ENCODE measurements around the gene GTF3C2. TPM values are rescaled to one million over a fixed set of nuclear protein-coding genes. Genes with fewer than 3 reads are reported as not detected.
"Not testable (repeated sequence)": the region's sequence is repeated elsewhere in the genome, so short reads cannot be mapped to it uniquely, and the experiment has no call there.

Gene GTF3C2
- total RNA-seq, 1 donor from 2014 or later = 19.2 TPM

DNA sequence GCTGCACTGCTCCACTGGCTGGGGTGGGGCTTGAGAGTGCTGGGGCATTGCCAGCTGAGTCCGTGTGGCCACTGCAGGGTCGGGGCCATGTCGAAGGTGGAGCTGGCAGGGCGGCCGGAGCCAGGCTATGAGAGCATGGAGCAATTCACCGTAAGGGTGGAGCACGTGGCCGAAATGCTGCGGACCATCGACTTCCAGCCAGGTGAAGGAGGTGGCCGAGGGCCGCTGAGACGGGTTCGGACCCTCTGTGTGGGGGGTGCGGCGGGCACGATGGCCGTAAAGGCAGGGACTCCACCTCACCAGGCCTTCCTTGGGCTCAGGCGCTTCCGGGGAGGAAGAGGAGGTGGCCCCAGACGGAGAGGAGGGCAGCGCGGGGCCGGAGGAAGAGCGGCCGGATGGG lies 50.4 kb downstream of the GTF3C2 start:
- Histone ChIP-seq H3K36me3 (ENCODE audit: control insufficient read depth, insufficient read depth, low read length) (no peaks in the 10 kb centered on the region), H3K27me3 (ENCODE audit: control insufficient read depth, insufficient read depth, low read length) (peaks cover 24% of the 10 kb centered on the region), H3K4me3 (ENCODE audit: low read depth, low read length) (no peak overlapping the region)
- DNase-seq (ENCODE audit: low read depth) (no peak), FAIRE-seq (no peak)
- TF ChIP-seq, protein P1, sequence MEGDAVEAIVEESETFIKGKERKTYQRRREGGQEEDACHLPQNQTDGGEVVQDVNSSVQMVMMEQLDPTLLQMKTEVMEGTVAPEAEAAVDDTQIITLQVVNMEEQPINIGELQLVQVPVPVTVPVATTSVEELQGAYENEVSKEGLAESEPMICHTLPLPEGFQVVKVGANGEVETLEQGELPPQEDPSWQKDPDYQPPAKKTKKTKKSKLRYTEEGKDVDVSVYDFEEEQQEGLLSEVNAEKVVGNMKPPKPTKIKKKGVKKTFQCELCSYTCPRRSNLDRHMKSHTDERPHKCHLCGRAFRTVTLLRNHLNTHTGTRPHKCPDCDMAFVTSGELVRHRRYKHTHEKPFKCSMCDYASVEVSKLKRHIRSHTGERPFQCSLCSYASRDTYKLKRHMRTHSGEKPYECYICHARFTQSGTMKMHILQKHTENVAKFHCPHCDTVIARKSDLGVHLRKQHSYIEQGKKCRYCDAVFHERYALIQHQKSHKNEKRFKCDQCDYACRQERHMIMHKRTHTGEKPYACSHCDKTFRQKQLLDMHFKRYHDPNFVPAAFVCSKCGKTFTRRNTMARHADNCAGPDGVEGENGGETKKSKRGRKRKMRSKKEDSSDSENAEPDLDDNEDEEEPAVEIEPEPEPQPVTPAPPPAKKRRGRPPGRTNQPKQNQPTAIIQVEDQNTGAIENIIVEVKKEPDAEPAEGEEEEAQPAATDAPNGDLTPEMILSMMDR (IDR thresholded peaks at IDR 0.05; ENCODE audit: insufficient read depth, low read length, severe bottlenecking) = no peak

DNA sequence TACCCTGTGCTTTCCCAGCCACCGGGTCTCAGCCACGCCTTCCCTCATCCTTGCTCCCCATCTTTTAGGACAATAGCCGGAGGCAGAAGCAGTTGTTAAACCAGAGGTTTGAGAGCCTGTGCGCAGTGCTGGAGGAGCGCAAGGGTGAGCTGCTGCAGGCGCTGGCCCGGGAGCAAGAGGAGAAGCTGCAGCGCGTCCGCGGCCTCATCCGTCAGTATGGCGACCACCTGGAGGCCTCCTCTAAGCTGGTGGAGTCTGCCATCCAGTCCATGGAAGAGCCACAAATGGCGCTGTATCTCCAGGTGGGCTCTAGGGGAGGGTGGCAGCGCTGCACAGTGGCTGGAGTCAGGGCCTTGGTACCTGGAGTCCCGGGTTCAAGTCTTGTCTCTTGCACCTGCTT lies 51.0 kb downstream of the GTF3C2 start:
- FAIRE-seq = no peak
- DNase-seq (ENCODE audit: low read depth) = no peak
- TF ChIP-seq, protein P1 (IDR thresholded peaks at IDR 0.05; ENCODE audit: insufficient read depth, low read length, severe bottlenecking) = no peak
- H3K36me3 ChIP-seq (ENCODE audit: control insufficient read depth, insufficient read depth, low read length) = no peaks in the 10 kb centered on the region
- no peak overlapping the region for H3K4me3 ChIP-seq (ENCODE audit: low read depth, low read length)
- H3K27me3 ChIP-seq (ENCODE audit: control insufficient read depth, insufficient read depth, low read length) = peaks cover 24% of the 10 kb centered on the region

DNA sequence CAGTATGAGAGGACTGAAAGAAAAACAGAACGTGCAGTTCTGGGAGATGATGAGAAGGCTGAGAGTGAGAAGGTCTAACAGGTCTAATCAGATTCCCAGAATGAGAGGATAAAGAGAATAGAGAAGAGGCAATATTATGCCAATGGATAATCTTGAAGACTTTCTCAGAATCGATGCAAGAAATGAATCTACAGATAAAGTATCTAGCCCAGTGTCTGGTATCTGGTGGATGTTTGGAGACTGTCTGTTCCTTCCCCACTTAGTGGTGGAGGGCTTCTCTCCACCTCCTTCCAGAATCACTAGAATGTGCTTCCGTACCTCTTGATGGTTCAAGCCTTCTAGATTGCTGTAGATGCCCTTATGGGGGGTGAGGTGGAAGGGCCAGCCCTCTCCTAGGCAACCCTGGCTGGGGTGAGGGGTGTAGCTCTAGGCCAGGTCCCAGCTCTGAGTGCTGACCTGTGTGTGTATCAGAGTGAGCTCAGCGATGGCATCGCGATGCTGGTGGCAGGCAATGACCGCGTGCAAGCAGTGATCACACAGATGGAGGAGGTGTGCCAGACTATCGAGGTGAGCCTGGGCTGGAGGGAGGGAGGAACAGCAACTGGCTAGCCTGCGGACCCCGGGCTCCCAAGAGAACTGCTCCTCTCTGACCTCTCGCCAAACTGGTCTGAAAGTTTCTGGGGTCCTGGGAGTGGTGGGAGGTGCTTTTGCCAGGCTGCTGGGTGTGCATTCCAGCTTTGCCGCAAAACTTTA lies 51.9 kb downstream of the GTF3C2 start:
- no peak for FAIRE-seq
- TF ChIP-seq, protein P1 (IDR thresholded peaks at IDR 0.05; ENCODE audit: insufficient read depth, low read length, severe bottlenecking) = no peak
- Histone ChIP-seq H3K27me3 (ENCODE audit: control insufficient read depth, insufficient read depth, low read length) (peaks cover 24% of the 10 kb centered on the region), H3K4me3 (ENCODE audit: low read depth, low read length) (no peak overlapping the region), H3K36me3 (ENCODE audit: control insufficient read depth, insufficient read depth, low read length) (no peaks in the 10 kb centered on the region)
- DNase-seq (ENCODE audit: low read depth) = no peak

DNA sequence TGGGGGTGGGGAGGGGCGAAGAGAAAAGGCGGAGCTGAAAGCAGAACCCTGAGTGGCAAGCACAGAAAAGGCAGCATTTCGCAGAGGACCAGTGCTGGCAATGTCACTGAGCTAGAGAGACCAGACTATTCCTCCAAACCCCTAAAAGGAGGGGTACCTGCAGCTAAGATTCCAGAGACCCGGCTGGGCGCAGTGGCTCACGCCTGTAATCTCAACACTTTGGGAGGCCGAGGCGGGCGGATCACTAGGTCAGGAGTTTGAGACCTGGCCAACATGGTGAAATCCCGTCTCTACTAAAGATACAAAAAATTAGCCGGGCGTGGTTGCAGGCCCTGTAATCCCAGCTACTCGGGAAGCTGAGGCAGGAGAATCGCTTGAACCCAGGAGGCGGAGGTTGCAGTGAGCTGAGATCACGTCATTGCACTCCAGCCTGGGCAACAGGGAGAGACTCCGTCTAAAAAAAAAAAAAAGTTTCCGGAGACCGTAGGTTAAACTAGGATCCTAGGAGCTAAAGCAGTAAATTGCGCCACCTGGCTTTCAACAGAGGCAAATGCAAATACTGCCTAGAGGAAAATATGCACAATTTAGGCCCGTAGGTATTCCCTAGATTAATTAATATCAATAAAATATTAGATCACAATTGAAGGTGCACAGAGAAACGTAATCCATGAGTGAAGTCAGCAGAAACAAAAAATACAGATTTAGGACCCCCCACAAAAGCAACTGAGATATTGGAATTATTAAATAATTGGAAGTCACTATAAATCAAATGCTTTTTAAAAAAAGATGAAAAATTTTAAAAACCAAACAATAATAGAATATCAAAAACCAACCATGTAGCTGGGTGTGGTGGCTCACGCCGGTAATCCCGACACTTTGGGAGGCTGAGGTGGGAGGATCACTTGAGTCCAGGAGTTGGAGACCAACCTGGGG lies 53.2 kb downstream of the GTF3C2 start:
- TF ChIP-seq, protein P1 (IDR thresholded peaks at IDR 0.05; ENCODE audit: insufficient read depth, low read length, severe bottlenecking) = peak; percentile 66
- DNase-seq (ENCODE audit: low read depth) = peak; percentile 75
- FAIRE-seq = no peak
- H3K4me3 ChIP-seq (ENCODE audit: low read depth, low read length) = no peak overlapping the region
- no peaks in the 10 kb centered on the region for H3K36me3 ChIP-seq (ENCODE audit: control insufficient read depth, insufficient read depth, low read length)
- H3K27me3 ChIP-seq (ENCODE audit: control insufficient read depth, insufficient read depth, low read length) = peaks cover 24% of the 10 kb centered on the region

DNA sequence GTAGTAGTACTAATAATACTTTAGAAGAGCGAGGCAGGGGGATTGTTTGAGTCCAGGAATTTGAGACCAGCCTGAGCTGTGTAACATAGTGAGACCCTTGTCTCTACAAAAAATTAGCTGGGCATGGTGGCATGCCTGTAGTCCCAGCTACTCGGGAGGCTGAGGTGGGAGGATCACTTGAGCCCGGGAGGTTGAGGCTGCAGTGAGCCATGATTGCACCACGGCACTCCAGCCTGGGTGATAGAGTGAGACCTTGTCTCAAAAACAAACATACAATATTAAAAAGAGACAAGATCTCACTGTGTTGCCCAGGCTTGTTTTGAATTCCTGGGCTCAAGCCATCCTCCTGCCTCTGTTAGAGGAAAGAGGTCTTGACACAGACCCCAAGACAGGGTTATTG lies 56.0 kb downstream of the GTF3C2 start:
- not testable (repeated sequence) for H3K4me3 ChIP-seq (ENCODE audit: low read depth, low read length); DNase-seq (ENCODE audit: low read depth); FAIRE-seq; H3K27me3 ChIP-seq (ENCODE audit: control insufficient read depth, insufficient read depth, low read length); H3K36me3 ChIP-seq (ENCODE audit: control insufficient read depth, insufficient read depth, low read length)

DNA sequence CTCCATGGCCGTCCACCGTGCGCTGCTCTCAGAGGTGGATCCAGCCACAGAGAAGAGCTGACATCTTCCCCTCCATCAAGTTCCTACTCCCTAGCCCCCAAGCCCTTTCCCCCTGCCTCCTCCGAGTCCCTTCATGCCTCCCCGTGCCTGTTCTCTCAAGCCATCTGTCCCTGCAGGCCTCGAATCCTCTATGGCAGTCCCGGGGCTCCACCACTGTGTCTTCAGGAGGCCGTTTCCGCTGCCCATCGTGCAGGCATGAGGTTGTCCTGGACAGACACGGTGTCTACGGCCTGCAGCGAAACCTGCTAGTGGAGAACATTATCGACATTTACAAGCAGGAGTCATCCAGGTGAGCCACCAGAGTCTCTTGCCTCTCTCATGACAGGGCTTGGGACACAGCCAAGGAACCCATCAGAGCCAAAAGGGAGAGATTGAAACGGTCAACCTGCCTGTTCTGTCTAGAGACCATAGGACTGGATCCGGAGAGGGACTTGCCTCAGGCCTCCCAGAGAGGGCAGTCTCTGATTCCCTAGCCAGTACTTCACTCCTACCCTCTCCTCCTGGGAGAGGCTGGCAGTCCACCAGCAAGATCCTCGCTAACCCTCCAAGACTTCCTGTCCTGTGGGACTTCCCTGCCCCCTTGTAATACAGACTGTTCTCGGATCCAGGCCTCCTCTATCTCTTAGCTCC lies 58.0 kb downstream of the GTF3C2 start:
- Histone ChIP-seq H3K4me3 (ENCODE audit: low read depth, low read length) (no peak overlapping the region), H3K36me3 (ENCODE audit: control insufficient read depth, insufficient read depth, low read length) (no peaks in the 10 kb centered on the region), H3K27me3 (ENCODE audit: control insufficient read depth, insufficient read depth, low read length) (peaks cover 2% of the 10 kb centered on the region)
- no peak for FAIRE-seq
- DNase-seq (ENCODE audit: low read depth) = no peak
- TF ChIP-seq, protein P1 (IDR thresholded peaks at IDR 0.05; ENCODE audit: insufficient read depth, low read length, severe bottlenecking) = no peak

All from bronchial epithelial cell (primary cell).